Epithelial cell of proximal tubule (primary cell): ENCODE results near the gene HSD17B14. TPM values are rescaled to one million over a fixed set of nuclear protein-coding genes. Genes with fewer than 3 reads are reported as not detected.

Source experiments
- DNase-seq: peaks from one replicate; pipeline ENCODE4 v3.0.0-alpha.2; 2011; ENCODE audit warnings: low read depth
- H3K4me3 ChIP-seq: 2 replicates; pipeline ENCODE4 v1.5.1; 2011; ENCODE audit warnings: low read depth, mild to moderate bottlenecking, low read length
- CTCF ChIP-seq: conservative IDR thresholded peaks from 2 replicates; pipeline ENCODE4 v1.5.1; 2012; ENCODE audit warnings: low read depth, mild to moderate bottlenecking, low read length
- total RNA-seq: library from RNA; depleted of rRNA; stranded (reverse); fragments of >200 nt; gene quantifications from 2 replicates; pipeline ENCODE4 v1.2.3, GENCODE V29; 2015

Gene HSD17B14
- total RNA-seq, 1 donor from 2014 or later, result 2.8 TPM

- DNase-seq, result no peak
- H3K4me3 ChIP-seq, result no peak overlapping the region
- TF ChIP-seq CTCF, result no peak
Observed at GRCh38 chr19:48821633-48822032, 14.7 kb downstream of the HSD17B14 start.

- H3K4me3 ChIP-seq, result no peak overlapping the region
- peak; percentile 41 for DNase-seq
- no peak for TF ChIP-seq CTCF
Observed at GRCh38 chr19:48819366-48819816, 16.9 kb downstream of the HSD17B14 start.

GRCh38 chr19:48818234-48818820 lies 18.0 kb downstream of the HSD17B14 start:
- no peak for DNase-seq
- no peak for TF ChIP-seq CTCF
- H3K4me3 ChIP-seq, result no peak overlapping the region

GRCh38 chr19:48817585-48818124 lies 18.6 kb downstream of the HSD17B14 start:
- TF ChIP-seq CTCF, result no peak
- no peak for DNase-seq
- no peak overlapping the region for H3K4me3 ChIP-seq

- peak; percentile 22 for TF ChIP-seq CTCF
- H3K4me3 ChIP-seq, result no peak overlapping the region
- DNase-seq, result peak; percentile 35
Observed at GRCh38 chr19:48815870-48816501, 20.3 kb downstream of the HSD17B14 start.

- DNase-seq, result no peak
- TF ChIP-seq CTCF, result no peak
- H3K4me3 ChIP-seq, result no peak overlapping the region
Observed at GRCh38 chr19:48814895-48815294, 21.4 kb downstream of the HSD17B14 start.
